GM10266 (cell line): ENCODE results near the gene MESD.

Experiments used
- DNase-seq: peaks from one replicate; pipeline ENCODE4 v3.0.0; 2012; ENCODE audit errors: extremely low spot score
- CTCF ChIP-seq: IDR thresholded peaks from 2 replicates; pipeline ENCODE4 v1.5.1; 2012; ENCODE audit warnings: mild to moderate bottlenecking, low read depth; ENCODE audit not compliant: control insufficient read depth, insufficient read depth; ENCODE audit errors: missing control alignments

The MESD gene

DNA sequence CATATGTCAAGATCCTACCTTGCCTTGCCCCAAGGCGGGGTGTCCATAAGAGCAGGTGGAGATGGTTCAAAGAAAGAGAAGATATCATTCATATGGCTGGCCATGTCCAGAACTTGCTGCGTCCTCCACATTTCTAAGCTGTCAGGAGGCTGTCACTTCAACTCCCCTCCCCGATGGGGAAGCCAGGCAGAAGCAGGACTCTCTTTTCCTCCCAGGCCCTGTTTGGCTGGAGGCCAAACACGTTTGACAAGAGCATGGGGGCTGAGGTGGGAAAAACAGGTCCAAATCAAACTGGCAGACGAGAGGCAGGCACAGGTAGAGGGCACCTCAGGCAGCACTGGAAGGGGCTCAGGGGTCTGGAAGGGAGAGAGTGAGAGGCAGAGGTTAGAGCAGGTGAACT is 37.7 kb downstream of the MESD start:
- TF ChIP-seq CTCF: no peak
- no peak for DNase-seq

- DNase-seq: no peak
- TF ChIP-seq CTCF: no peak
Measured at GRCh38 chr15:80950291-80951078, 39.1 kb downstream of the MESD start.

DNA sequence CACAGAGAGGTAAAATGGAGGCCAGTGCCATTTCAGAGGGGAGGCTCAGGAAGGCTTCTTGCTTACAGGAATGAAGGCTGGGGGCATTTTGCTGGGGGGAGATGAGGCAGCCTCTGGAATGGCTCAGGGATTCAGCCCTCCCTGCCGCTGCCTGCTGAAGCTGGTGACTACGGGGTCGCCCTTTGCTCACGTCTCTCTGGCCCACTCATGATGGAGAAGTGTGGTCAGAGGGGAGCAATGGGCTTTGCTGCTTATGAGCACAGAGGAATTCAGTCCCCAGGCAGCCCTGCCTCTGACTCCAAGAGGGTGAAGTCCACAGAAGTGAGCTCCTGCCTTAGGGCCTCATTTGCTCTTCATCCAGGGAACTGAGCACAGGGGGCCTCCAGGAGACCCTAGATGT is 39.9 kb downstream of the MESD start:
- no peak for DNase-seq
- TF ChIP-seq CTCF: no peak

DNA sequence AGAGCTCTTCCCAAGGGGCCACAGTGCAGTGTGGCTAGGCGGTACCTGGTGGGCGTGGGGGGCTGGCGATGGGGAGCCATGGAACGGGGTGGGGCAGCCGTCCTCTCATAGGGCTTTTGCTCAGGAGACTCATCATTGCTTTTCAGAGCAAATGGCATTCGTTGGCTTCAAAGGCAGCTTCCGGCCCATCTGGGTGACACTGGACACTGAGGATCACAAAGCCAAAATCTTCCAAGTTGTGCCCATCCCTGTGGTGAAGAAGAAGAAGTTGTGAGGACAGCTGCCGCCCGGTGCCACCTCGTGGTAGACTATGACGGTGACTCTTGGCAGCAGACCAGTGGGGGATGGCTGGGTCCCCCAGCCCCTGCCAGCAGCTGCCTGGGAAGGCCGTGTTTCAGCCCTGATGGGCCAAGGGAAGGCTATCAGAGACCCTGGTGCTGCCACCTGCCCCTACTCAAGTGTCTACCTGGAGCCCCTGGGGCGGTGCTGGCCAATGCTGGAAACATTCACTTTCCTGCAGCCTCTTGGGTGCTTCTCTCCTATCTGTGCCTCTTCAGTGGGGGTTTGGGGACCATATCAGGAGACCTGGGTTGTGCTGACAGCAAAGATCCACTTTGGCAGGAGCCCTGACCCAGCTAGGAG is 40.8 kb downstream of the MESD start:
- DNase-seq: no peak
- no peak for TF ChIP-seq CTCF

DNA sequence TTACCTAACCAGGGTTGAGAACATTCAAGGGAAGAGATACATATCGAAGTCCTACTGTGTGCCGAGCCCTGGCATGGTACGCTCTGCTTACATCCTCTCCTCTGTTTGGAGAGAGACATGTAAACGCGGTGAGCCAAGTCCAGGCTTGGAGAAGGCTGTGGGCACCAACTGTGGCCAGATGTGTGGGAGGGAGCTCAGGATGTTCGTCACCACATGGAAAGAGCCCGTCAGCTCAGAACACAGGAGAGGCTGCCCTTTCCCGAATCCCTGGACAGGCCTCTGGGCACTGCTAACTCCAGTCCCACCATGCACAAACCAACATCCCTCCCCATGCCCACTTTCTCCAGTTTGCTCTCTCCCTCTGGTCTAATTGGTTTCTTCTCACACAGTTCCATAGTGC is 43.0 kb downstream of the MESD start:
- no peak for DNase-seq
- no peak for TF ChIP-seq CTCF

GRCh38 chr15:80945605-80946004 is 44.0 kb downstream of the MESD start:
- TF ChIP-seq CTCF: no peak
- DNase-seq: no peak

DNA sequence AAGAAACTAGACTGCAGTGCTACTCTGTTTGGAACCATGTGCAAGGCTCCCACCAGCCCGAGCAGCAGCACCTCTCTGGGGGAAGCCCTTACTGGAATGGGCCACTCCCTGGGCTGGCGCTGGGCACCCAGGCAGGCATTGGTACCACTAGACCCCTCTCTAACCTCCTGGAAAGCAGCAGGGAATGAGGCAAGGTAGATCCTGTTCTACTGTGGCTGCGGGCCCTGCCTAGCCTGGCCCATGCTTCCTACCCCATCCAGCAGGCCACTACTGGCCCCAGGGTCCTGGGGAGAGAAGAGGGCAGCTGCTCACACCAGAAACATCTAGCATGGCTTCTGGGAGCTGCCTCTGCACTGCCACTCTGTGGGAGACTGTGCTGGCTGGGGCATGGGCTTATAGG is 44.8 kb downstream of the MESD start:
- no peak for TF ChIP-seq CTCF
- DNase-seq: no peak
